Measurements from ENCODE around the gene ADGRA3.

ADGRA3 gene

DNA sequence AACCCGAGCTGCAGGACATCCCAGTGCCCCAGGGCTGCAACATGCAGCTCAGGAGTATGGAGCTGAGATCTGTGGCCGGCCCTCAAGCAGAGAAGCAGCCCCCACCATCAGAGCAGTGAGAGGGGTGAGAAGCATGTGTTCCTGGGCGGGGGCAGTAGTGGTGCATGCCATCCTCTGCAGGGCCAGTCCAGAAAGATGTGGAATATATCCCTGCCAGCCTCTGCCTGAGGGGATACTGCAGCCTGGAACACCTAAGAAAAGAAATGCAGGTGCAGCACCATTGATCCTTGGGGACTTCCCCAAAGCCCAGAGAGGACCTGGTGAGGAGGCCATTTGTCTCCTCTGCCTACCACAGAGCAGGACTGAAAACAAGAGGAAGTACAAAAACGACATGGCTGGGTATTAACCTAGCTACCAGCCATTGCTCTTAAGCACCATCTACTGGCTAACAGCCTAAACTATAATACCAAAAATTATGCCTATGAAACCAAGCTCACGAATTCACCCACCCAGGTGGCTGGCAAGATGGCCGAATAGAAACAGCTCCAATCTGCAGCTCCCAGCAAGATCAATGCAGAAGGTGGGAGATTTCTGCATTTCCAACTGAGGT lies 158.8 kb downstream of the ADGRA3 start:
- peak; percentile 22 for DNase-seq

DNA sequence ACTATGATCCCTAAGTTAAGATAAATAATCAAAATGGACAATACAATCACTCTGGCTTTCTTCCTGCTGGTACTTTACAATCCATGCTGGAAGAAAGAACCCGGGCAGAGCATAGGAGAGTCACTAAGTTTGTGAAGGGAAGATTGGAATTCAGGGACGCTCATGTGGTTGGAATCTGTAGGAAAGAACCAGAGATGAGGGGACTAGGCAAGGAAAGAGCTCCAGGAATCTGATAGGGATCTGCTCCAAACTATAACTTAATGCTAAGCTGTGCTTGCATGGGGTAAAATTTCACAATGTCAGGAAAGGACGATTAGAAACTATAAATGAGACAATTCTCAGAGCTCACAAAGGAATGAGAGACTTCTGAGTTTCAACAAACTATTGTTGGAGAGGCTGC lies 167.5 kb downstream of the ADGRA3 start:
- DNase-seq, result no peak

GRCh38 chr4:22345678-22346077 lies 170.2 kb downstream of the ADGRA3 start:
- DNase-seq, result no peak

DNA sequence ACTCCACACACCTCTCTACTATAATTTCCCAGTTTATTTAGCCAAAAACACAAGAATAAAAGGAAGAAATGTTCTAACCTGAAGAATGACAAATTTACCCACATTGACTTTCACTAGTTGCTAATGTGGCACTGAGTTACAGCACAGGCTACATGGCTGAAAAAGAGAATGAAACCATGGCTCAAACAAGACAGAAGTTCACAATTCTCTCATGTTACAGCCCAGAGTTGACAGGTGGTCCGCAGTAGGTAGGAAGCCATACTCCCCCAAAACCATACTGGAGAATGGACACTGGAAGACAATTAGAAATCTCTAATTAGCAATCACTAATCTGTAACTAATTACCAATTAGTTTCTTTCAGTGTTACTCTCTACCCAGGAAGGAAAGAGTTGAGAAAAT lies 170.8 kb downstream of the ADGRA3 start:
- no peak for DNase-seq

DNA sequence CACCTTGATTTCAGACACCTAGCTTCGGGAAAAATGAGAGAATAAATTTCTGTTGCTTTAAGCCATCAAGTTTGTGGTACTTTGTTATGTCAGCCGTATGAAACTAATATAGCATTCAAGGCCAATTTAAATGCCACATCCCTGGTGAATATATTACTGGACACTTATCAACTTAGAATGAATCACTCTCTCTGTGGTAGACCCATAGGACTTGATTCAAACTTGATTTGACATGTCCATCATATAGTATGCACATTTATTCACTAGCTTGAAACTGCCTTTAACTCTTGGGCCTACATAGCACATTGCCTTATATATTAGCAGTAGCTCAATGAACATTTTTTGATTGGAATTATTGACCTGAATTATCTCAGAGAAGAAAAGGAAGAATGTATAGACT lies 172.3 kb downstream of the ADGRA3 start:
- DNase-seq, result no peak

GRCh38 chr4:22339491-22339890 lies 176.4 kb downstream of the ADGRA3 start:
- DNase-seq, result no peak

- DNase-seq, result peak; percentile 13
Observed at GRCh38 chr4:22338796-22339195, 177.1 kb downstream of the ADGRA3 start.
